GM19397 (cell line): ENCODE results near the gene RBM42.
"Not testable (repeated sequence)": the region's sequence is repeated elsewhere in the genome, so short reads cannot be mapped to it uniquely, and the experiment has no call there.

Experiments used
- ATAC-seq: cut with Tn5 transposase; IDR thresholded peaks from one replicate; pipeline ENCODE4 v1.9.1; 2021; ENCODE audit warnings: mild to moderate bottlenecking, moderate library complexity; ENCODE audit not compliant: unreplicated experiment

The RBM42 gene

DNA sequence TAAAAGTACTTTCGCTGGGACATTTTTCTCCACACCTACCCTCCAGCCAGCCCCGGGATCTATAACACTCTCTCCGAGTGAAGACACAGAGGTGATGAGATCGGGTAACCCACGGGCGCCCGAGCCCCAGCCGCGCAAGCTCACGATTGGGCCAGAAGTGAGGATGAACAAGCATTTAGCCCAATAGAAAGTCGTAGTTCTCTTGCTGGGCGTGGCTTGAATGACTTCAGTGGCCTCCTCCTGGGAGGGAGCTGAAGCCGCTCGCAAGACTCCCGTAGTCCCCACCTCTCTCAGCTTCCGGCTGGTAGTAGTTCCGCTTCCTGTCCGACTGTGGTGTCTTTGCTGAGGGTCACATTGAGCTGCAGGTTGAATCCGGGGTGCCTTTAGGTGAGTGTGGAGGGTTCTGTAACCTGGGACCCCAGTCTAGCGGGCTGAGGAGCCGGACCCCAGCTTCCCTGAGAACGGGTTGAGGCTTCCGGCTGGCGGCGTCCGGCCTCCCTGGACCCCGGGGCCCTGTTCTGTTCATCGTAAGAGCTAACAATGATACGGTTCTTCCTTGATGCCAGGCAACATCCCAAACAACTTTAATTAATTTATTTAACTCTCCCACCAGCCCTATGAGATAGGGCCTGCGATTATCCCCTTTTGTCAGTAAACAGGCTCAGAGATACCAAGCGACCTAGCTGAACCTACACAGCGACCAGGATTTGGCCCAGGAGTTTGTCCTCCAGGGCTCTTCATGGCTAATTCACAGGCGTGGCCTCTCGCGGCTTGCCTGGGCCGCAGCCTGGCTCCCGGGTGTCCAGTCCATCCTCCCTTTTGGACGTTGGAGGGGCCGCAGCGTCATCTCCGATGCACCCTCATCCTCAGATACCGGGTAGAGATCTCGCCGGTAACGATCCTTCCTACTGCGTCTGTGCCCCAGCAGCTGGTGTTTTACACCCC, 19.5 kb downstream of the RBM42 start, which contains the start of gene COX6B1:
COX6B1 (plus strand) TSS at position 307 of the 945 bp plus-strand sequence. CDS start 2,921 bp downstream, outside the sequence.
- peak; percentile 58 for ATAC-seq

GRCh38 chr19:35650581-35650980, 21.7 kb downstream of the RBM42 start:
- ATAC-seq = no peak

DNA sequence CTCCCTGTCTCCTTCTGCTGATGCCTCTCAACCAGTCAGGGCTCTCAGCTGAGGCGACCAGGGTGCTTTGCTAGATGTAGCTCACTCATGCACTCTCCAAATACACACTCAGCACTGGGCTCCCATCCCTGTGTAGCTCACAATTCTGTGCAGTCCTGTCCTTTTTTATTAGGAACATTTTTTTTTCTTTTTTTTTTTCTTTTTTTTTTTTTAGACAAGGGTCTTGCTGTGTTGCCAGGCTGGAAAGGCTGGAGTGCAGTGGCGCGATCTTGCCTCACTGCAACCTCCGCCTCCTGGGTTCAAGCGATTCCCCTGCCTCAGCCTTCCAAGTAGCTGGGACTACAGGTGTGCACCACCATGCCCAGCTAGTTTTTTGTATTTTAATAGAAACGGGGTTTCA, 26.0 kb downstream of the RBM42 start:
- ATAC-seq = not testable (repeated sequence)

DNA sequence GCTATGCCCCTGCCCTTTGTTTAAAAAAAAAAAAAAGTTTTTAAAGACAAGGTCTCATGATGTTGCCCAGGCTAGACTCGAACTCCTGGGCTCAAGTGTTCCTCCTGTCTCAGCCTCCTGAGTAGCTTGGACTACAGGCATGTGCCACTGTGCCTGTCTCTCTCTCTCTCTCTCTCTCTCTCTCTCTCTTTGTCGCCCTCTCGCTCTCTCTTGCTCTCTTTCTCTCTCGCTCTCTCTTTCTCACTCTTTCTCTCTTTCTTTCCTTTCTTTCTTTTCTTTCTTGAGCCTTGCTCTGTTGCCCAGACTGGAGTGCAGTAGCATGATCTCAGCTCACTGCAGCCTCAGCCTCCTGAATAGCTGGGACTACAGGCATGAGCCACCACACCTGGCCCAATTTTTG, 26.8 kb downstream of the RBM42 start:
- ATAC-seq = no peak

GRCh38 chr19:35656700-35657099, 27.9 kb downstream of the RBM42 start:
- ATAC-seq = no peak

- no peak for ATAC-seq
These were observed 29.3 kb downstream of the RBM42 start for GRCh38 chr19:35657904-35658700.

- ATAC-seq = no peak
These were observed 33.1 kb downstream of the RBM42 start for GRCh38 chr19:35661995-35662340.

DNA sequence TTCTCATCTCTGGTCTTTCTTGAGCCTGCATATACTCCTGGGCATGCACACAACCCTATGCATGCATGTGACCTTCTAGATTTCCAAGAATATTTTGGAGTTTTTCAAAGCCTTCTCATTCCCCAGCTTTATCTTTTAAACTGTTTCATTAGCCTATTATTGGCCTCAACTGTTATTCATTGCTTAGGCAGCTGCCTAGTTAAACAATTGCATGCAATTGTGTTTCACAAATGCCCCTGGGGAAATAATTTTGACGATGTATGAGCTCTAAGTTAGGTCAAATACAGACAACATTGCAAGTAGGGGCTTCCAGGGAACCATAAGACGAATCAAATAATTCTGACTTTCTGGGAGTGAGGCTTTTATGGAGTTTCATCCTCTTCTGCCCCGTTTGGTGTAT, 35.1 kb downstream of the RBM42 start:
- no peak for ATAC-seq

DNA sequence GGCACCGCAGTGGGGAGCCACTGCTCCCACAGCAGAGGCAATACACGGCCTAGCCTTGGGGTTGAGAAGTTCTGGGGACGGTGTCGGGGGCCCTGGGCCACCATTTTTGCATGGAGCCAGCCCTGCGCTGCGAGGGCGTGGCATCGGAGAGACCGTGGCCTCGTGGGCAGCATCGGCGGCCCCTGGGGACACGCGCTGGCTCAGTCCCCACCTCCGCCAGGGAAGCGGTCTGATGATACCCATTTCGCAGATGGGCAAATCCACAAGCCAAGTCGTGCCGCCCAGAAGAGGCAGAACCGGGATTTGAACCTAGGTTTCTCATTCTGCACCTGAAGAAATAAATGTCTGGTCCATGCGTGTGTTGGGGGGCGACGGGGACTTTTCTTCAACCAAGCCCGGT, 36.3 kb downstream of the RBM42 start:
- ATAC-seq = no peak

DNA sequence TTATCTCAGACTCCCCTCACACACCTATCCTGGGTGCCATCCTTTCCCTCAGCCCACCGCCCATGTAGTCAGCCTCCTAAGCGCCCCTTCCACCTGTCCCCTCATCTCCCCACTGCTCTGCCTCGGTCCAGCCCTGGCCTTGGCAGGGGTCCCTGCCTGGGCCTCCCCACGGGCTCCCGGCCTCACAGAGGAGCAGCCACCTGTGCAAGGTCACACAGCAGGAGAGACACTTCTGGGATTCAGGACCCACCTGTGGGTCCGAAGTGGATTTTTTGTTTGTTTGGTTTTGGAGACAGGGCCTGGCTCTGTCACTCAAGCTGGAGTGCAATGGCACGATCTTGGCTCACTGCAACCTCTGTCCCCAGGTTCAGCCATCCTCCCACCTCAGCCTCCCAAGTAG, 36.8 kb downstream of the RBM42 start:
- no peak for ATAC-seq

GRCh38 chr19:35666251-35666913, 37.5 kb downstream of the RBM42 start, which contains the start of gene UPK1A:
Gene UPK1A (plus strand): TSS chr19:35666517. CDS start chr19:35666813, 296 bp downstream.
- no peak for ATAC-seq

- no peak for ATAC-seq
These were observed 40.7 kb downstream of the RBM42 start for GRCh38 chr19:35669566-35669965.

- no peak for ATAC-seq
These were observed 41.1 kb downstream of the RBM42 start for GRCh38 chr19:35669974-35670373.

GRCh38 chr19:35670686-35671085, 41.9 kb downstream of the RBM42 start:
- ATAC-seq = no peak

- no peak for ATAC-seq
These were observed 43.0 kb downstream of the RBM42 start for GRCh38 chr19:35671818-35672217.

GRCh38 chr19:35673121-35673804, 44.4 kb downstream of the RBM42 start:
- ATAC-seq = no peak

GRCh38 chr19:35675589-35676140, 46.8 kb downstream of the RBM42 start:
- ATAC-seq = no peak
